K562 (cell line): ENCODE data around the gene CCDC158.

Source experiments
- CEBPB ChIP-seq: fragments of 450-650 bp; IDR thresholded peaks from 2 replicates; pipeline ENCODE4 v1.6.1; 2016; ENCODE audit warnings: missing genetic modification characterization, missing compliant biosample characterization
- CTCF ChIP-seq, 3 experiments: IDR thresholded peaks in 2 of 3; conservative IDR thresholded peaks in 1 of 3; 2 replicates each; pipeline ENCODE4 v1.5.1; 2011 to 2012; ENCODE audit warnings: low read length in 3 of 3, mild to moderate bottlenecking in 3 of 3, control low read depth in 2 of 3, improper control_type of control experiment in 1 of 3, inconsistent platforms in 1 of 3, low read depth in 1 of 3, mixed read lengths in 1 of 3, moderate library complexity in 1 of 3; ENCODE audit not compliant: insufficient read depth in 2 of 3
- DEAF1 ChIP-seq: fragments of 450-650 bp; formaldehyde crosslinking; IDR thresholded peaks from 2 replicates; pipeline ENCODE4 v1.4.0; 2020; ENCODE audit warnings: mild to moderate bottlenecking, moderate library complexity
- NR2C1 ChIP-seq, 2 experiments: fragments of 450-650 bp; IDR thresholded peaks; 2 replicates each; pipeline ENCODE4 v1.6.1; 2017; ENCODE audit warnings: mild to moderate bottlenecking in 2 of 2, antibody characterized with exemption in 1 of 2, inconsistent platforms in 1 of 2, missing compliant biosample characterization in 1 of 2, missing genetic modification characterization in 1 of 2
- POLR2A ChIP-seq: fragments of 450-650 bp; conservative IDR thresholded peaks from 2 replicates; pipeline ENCODE4 v1.6.1; 2016
- REST ChIP-seq, 2 experiments: fragments of 450-650 bp; formaldehyde crosslinking in 1 of 2; IDR thresholded peaks; 2 replicates each; pipeline versions ENCODE4 v1.4.0 to v1.6.1; 2014 to 2020; ENCODE audit warnings: mild to moderate bottlenecking in 2 of 2, borderline replicate concordance in 1 of 2, low read depth in 1 of 2
- SMAD4 ChIP-seq: fragments of 250-450 bp; sonication (Bioruptor Pico); conservative IDR thresholded peaks from 2 replicates; pipeline ENCODE4 v1.8.0; 2021; ENCODE audit warnings: inconsistent platforms, mild to moderate bottlenecking, moderate library complexity
- TCF7 ChIP-seq: sonication (generic); IDR thresholded peaks from 2 replicates; pipeline ENCODE4 v1.6.1; 2016; ENCODE audit warnings: antibody characterized with exemption, borderline replicate concordance
- ZBTB1 ChIP-seq: sonication (generic); formaldehyde crosslinking; IDR thresholded peaks from 2 replicates; pipeline ENCODE4 v1.8.1; 2023; ENCODE audit warnings: missing genetic modification reagents, low read depth, mild to moderate bottlenecking, borderline replicate concordance
- ZNF280B ChIP-seq: fragments of 250-450 bp; sonication (Bioruptor Pico); IDR thresholded peaks from 2 replicates; pipeline ENCODE4 v1.5.1; 2021; ENCODE audit warnings: mild to moderate bottlenecking
- ZNF609 ChIP-seq: sonication (generic); formaldehyde crosslinking; IDR thresholded peaks from 2 replicates; pipeline ENCODE4 v1.8.1; 2023; ENCODE audit warnings: missing genetic modification reagents, mild to moderate bottlenecking, borderline replicate concordance

- TF ChIP-seq ZNF609 (no peak), TCF7 (no peak), CEBPB (tag) (no peak), SMAD4 (CRISPR knock-in tag) (no peak), DEAF1 (CRISPR knock-in tag) (no peak), POLR2A (no peak), CTCF (IDR thresholded peaks at IDR 0.05 in 2 of 3, conservative IDR thresholded peaks at IDR 0.05 in 1 of 3; ENCODE audit: insufficient read depth in 2 of 3, low read depth in 1 of 3, low read length in 3 of 3) (no peak), ZNF280B (CRISPR knock-in tag) (no peak), REST (IDR thresholded peaks at IDR 0.05; ENCODE audit: borderline replicate concordance) (no peak), REST (CRISPR knock-in tag; IDR thresholded peaks at IDR 0.05; ENCODE audit: low read depth) (no peak), NR2C1 (IDR thresholded peaks at IDR 0.05) (no peak), NR2C1 (tag; IDR thresholded peaks at IDR 0.05) (no peak), ZBTB1 (CRISPR knock-in tag) (no peak)
Observed at GRCh38 chr4:76449362-76449767, 28.4 kb upstream of the CCDC158 start.
